ENCODE measurements around the gene URM1.
"Not testable (repeated sequence)": the region's sequence is repeated elsewhere in the genome, so short reads cannot be mapped to it uniquely, and the experiment has no call there.

Gene URM1

GRCh38 chr9:128338852-128339614 lies 32.1 kb upstream of the URM1 start:
- H3K36me3 ChIP-seq (ENCODE audit: control insufficient read depth, insufficient read depth, low read length); H4K8ac ChIP-seq (ENCODE audit: low read depth, low read length); H2AK5ac ChIP-seq (ENCODE audit: low read length); H2BK15ac ChIP-seq (replicated peaks; ENCODE audit: low read depth); H2BK120ac ChIP-seq (ENCODE audit: low read depth, low read length); H3K4me1 ChIP-seq (ENCODE audit: control insufficient read depth, low read depth, low read length); H3K27ac ChIP-seq (ENCODE audit: low read depth, low read length); H3K79me1 ChIP-seq (ENCODE audit: low read length); H3K4me2 ChIP-seq (ENCODE audit: low read length); H3K79me2 ChIP-seq (ENCODE audit: control insufficient read depth, insufficient read depth, low read length); H3K56ac ChIP-seq (ENCODE audit: low read length); H3K4me3 ChIP-seq (ENCODE audit: low read length); H3K27me3 ChIP-seq (ENCODE audit: insufficient read depth, low read length, poor library complexity); H3K4ac ChIP-seq (ENCODE audit: low read depth, low read length); DNase-seq; H3K9ac ChIP-seq (ENCODE audit: low read length); H3K23ac ChIP-seq (ENCODE audit: low read length); H4K5ac ChIP-seq (ENCODE audit: low read length); H2BK5ac ChIP-seq (ENCODE audit: low read length); H3K18ac ChIP-seq (ENCODE audit: low read length): not testable (repeated sequence)
- no CpG with 5 or more reads among the region's 15 CpGs for WGBS (ENCODE audit: extremely low coverage, insufficient coverage, low lambda C conversion rate)

GRCh38 chr9:128339761-128340690 lies 31.1 kb upstream of the URM1 start, which contains the start of gene SLC27A4:
Gene SLC27A4, plus strand, starts transcription at chr9:128340527. Its CDS starts 2,606 bp downstream, at chr9:128343133.
- no peak within 1 kb of the TSS for H3K23ac ChIP-seq (ENCODE audit: low read length)
- no peaks in the 10 kb centered on the region for H3K79me2 ChIP-seq (ENCODE audit: control insufficient read depth, insufficient read depth, low read length)
- H4K5ac ChIP-seq (ENCODE audit: low read length): no peak within 1 kb of the TSS
- no peak within 1 kb of the TSS for H2BK5ac ChIP-seq (ENCODE audit: low read length)
- no peak within 1 kb of the TSS for H2BK15ac ChIP-seq (replicated peaks; ENCODE audit: low read depth)
- peak within 1 kb of the TSS; percentile 99 for H3K4me2 ChIP-seq (ENCODE audit: low read length)
- H3K27me3 ChIP-seq (ENCODE audit: insufficient read depth, low read length, poor library complexity): no peaks in the 10 kb centered on the region
- H3K4me3 ChIP-seq (ENCODE audit: low read length): peak within 1 kb of the TSS; percentile 64
- peaks cover 2% of the 10 kb centered on the region for H3K4me1 ChIP-seq (ENCODE audit: control insufficient read depth, low read depth, low read length)
- peak within 1 kb of the TSS; percentile 78 for H3K9ac ChIP-seq (ENCODE audit: low read length)
- H4K8ac ChIP-seq (ENCODE audit: low read depth, low read length): no peak within 1 kb of the TSS
- peak within 1 kb of the TSS; percentile 60 for H3K18ac ChIP-seq (ENCODE audit: low read length)
- H3K36me3 ChIP-seq (ENCODE audit: control insufficient read depth, insufficient read depth, low read length): no peaks in the 10 kb centered on the region
- H3K4ac ChIP-seq (ENCODE audit: low read depth, low read length): no peak within 1 kb of the TSS
- peaks cover 2% of the 10 kb centered on the region for H3K79me1 ChIP-seq (ENCODE audit: low read length)
- no CpG with 5 or more reads among the region's 75 CpGs for WGBS (ENCODE audit: extremely low coverage, insufficient coverage, low lambda C conversion rate)
- no peak within 1 kb of the TSS for H2BK120ac ChIP-seq (ENCODE audit: low read depth, low read length)
- peak within 1 kb of the TSS; percentile 89 for H3K56ac ChIP-seq (ENCODE audit: low read length)
- H3K27ac ChIP-seq (ENCODE audit: low read depth, low read length): peak within 1 kb of the TSS; percentile 31
- DNase-seq: peak; percentile 95
- no peak within 1 kb of the TSS for H2AK5ac ChIP-seq (ENCODE audit: low read length)

GRCh38 chr9:128340691-128341434 lies 30.3 kb upstream of the URM1 start:
- no peak overlapping the region for H2AK5ac ChIP-seq (ENCODE audit: low read length)
- H3K9ac ChIP-seq (ENCODE audit: low read length): peak overlapping the region; percentile 78
- peak overlapping the region; percentile 84 for H3K56ac ChIP-seq (ENCODE audit: low read length)
- H2BK120ac ChIP-seq (ENCODE audit: low read depth, low read length): no peak overlapping the region
- H3K27me3 ChIP-seq (ENCODE audit: insufficient read depth, low read length, poor library complexity): no peaks in the 10 kb centered on the region
- peak overlapping the region; percentile 64 for H3K4me3 ChIP-seq (ENCODE audit: low read length)
- no peak overlapping the region for H2BK15ac ChIP-seq (replicated peaks; ENCODE audit: low read depth)
- peak; percentile 51 for DNase-seq
- peak overlapping the region; percentile 99 for H3K4me2 ChIP-seq (ENCODE audit: low read length)
- H3K79me1 ChIP-seq (ENCODE audit: low read length): peaks cover 2% of the 10 kb centered on the region
- H3K23ac ChIP-seq (ENCODE audit: low read length): no peak overlapping the region
- H4K5ac ChIP-seq (ENCODE audit: low read length): no peak overlapping the region
- no peak overlapping the region for H2BK5ac ChIP-seq (ENCODE audit: low read length)
- WGBS (ENCODE audit: extremely low coverage, insufficient coverage, low lambda C conversion rate): no CpG with 5 or more reads among the region's 48 CpGs
- H4K8ac ChIP-seq (ENCODE audit: low read depth, low read length): no peak overlapping the region
- peaks cover 3% of the 10 kb centered on the region for H3K36me3 ChIP-seq (ENCODE audit: control insufficient read depth, insufficient read depth, low read length)
- H3K79me2 ChIP-seq (ENCODE audit: control insufficient read depth, insufficient read depth, low read length): no peaks in the 10 kb centered on the region
- peak overlapping the region; percentile 31 for H3K27ac ChIP-seq (ENCODE audit: low read depth, low read length)
- H3K18ac ChIP-seq (ENCODE audit: low read length): peak overlapping the region; percentile 51
- peaks cover 2% of the 10 kb centered on the region for H3K4me1 ChIP-seq (ENCODE audit: control insufficient read depth, low read depth, low read length)
- no peak overlapping the region for H3K4ac ChIP-seq (ENCODE audit: low read depth, low read length)

GRCh38 chr9:128341435-128341849 lies 29.7 kb upstream of the URM1 start:
- H3K27me3 ChIP-seq (ENCODE audit: insufficient read depth, low read length, poor library complexity): no peaks in the 10 kb centered on the region

GRCh38 chr9:128342971-128343680 lies 28.0 kb upstream of the URM1 start:
- Histone ChIP-seq H3K79me1 (ENCODE audit: low read length) (peaks cover 2% of the 10 kb centered on the region), H2BK15ac (replicated peaks; ENCODE audit: low read depth) (no peak overlapping the region), H3K9ac (ENCODE audit: low read length) (no peak overlapping the region), H3K27ac (ENCODE audit: low read depth, low read length) (no peak overlapping the region), H2AK5ac (ENCODE audit: low read length) (no peak overlapping the region), H2BK120ac (ENCODE audit: low read depth, low read length) (no peak overlapping the region), H3K4me2 (ENCODE audit: low read length) (no peak overlapping the region), H3K18ac (ENCODE audit: low read length) (no peak overlapping the region), H3K79me2 (ENCODE audit: control insufficient read depth, insufficient read depth, low read length) (no peaks in the 10 kb centered on the region), H3K4me1 (ENCODE audit: control insufficient read depth, low read depth, low read length) (peaks cover 2% of the 10 kb centered on the region), H4K5ac (ENCODE audit: low read length) (no peak overlapping the region), H4K8ac (ENCODE audit: low read depth, low read length) (no peak overlapping the region), H3K36me3 (ENCODE audit: control insufficient read depth, insufficient read depth, low read length) (peaks cover 7% of the 10 kb centered on the region), H3K4ac (ENCODE audit: low read depth, low read length) (no peak overlapping the region), H3K4me3 (ENCODE audit: low read length) (no peak overlapping the region), H2BK5ac (ENCODE audit: low read length) (no peak overlapping the region), H3K27me3 (ENCODE audit: insufficient read depth, low read length, poor library complexity) (no peaks in the 10 kb centered on the region), H3K56ac (ENCODE audit: low read length) (no peak overlapping the region), H3K23ac (ENCODE audit: low read length) (no peak overlapping the region)
- WGBS (ENCODE audit: extremely low coverage, insufficient coverage, low lambda C conversion rate): no CpG with 5 or more reads among the region's 8 CpGs
- DNase-seq: no peak

More at GRCh38 chr9:128341435-128341849, 29.7 kb upstream of the URM1 start:
- Histone ChIP-seq H2AK5ac (ENCODE audit: low read length) (no peak overlapping the region), H4K5ac (ENCODE audit: low read length) (no peak overlapping the region), H3K4me2 (ENCODE audit: low read length) (peak overlapping the region; percentile 99), H3K36me3 (ENCODE audit: control insufficient read depth, insufficient read depth, low read length) (peaks cover 3% of the 10 kb centered on the region), H4K8ac (ENCODE audit: low read depth, low read length) (no peak overlapping the region), H3K23ac (ENCODE audit: low read length) (no peak overlapping the region), H3K4me3 (ENCODE audit: low read length) (peak overlapping the region; percentile 64), H3K9ac (ENCODE audit: low read length) (peak overlapping the region; percentile 78), H2BK120ac (ENCODE audit: low read depth, low read length) (no peak overlapping the region), H3K56ac (ENCODE audit: low read length) (peak overlapping the region; percentile 84), H3K79me1 (ENCODE audit: low read length) (peaks cover 2% of the 10 kb centered on the region), H3K27ac (ENCODE audit: low read depth, low read length) (no peak overlapping the region), H3K79me2 (ENCODE audit: control insufficient read depth, insufficient read depth, low read length) (no peaks in the 10 kb centered on the region), H3K18ac (ENCODE audit: low read length) (no peak overlapping the region), H3K4me1 (ENCODE audit: control insufficient read depth, low read depth, low read length) (peaks cover 2% of the 10 kb centered on the region), H2BK5ac (ENCODE audit: low read length) (no peak overlapping the region), H2BK15ac (replicated peaks; ENCODE audit: low read depth) (no peak overlapping the region), H3K4ac (ENCODE audit: low read depth, low read length) (no peak overlapping the region)
- no CpG with 5 or more reads among the region's 13 CpGs for WGBS (ENCODE audit: extremely low coverage, insufficient coverage, low lambda C conversion rate)
- DNase-seq: peak; percentile 88
